Spinal cord (tissue), 10 donors: ENCODE measurements around the gene OR51I2. TPM values are rescaled to one million over a fixed set of nuclear protein-coding genes. Genes with fewer than 3 reads are reported as not detected.

Experiments
- DNase-seq, 6 donors: peaks; one replicate each; pipeline versions ENCODE4 v3.0.0 to v3.0.0-alpha.2; 2013 to 2015; ENCODE audit warnings: low spot score in 6 of 6, low read depth in 4 of 6
- H3K27ac ChIP-seq: one replicate; pipeline ENCODE4 v1.5.1; 2013; ENCODE audit warnings: low read depth, low read length, control low read depth
- H3K27me3 ChIP-seq: one replicate; pipeline ENCODE4 v1.6.1; 2013; ENCODE audit warnings: low read length; ENCODE audit not compliant: control insufficient read depth, insufficient read depth
- H3K36me3 ChIP-seq: one replicate; pipeline ENCODE4 v1.6.1; 2013; ENCODE audit warnings: low read length; ENCODE audit not compliant: control insufficient read depth, insufficient read depth
- H3K4me1 ChIP-seq: one replicate; pipeline ENCODE4 v1.6.1; 2013; ENCODE audit warnings: low read length; ENCODE audit not compliant: control insufficient read depth, insufficient read depth
- H3K4me3 ChIP-seq: one replicate; pipeline ENCODE4 v1.5.1; 2013; ENCODE audit warnings: low read depth, low read length, control low read depth
- H3K9me3 ChIP-seq: one replicate; pipeline ENCODE4 v1.6.1; 2013; ENCODE audit warnings: low read length; ENCODE audit not compliant: control insufficient read depth, insufficient read depth
- WGBS: methylation state at CpG from one replicate; pipeline ENCODE4 v1.1.5; 2013; ENCODE audit warnings: missing lambda C conversion rate; ENCODE audit not compliant: insufficient coverage; 5-methylcytosine and 5-hydroxymethylcytosine counted together
- long read RNA-seq, 4 donors: transcript quantifications; one replicate each; lab custom pipeline, GENCODE V29; 2026
- polyA plus RNA-seq, 2 donors: library from polyadenylated mRNA; unstranded; fragments of 120-200 nt; gene quantifications; one replicate each; pipeline ENCODE4 v1.2.1, GENCODE V29; 2013; ENCODE audit not compliant: insufficient read length in 2 of 2
- total RNA-seq, 2 donors: library from RNA; depleted of rRNA in 1 of 2; stranded (reverse); fragments of 120-200 nt in 1 of 2; fragments of >200 nt in 1 of 2; gene quantifications; one replicate each; pipeline versions ENCODE4 v1.2.3 to v1.2.4, GENCODE V29; 2013 to 2014
- donor health status: healthy.

OR51I2 gene
- total RNA-seq (not detected), polyA plus RNA-seq (not detected)
- long read RNA-seq, donor 1: 0 reads
- long read RNA-seq, donor 2: 0 reads
- long read RNA-seq, donor 3: 0 reads
- long read RNA-seq, donor 4: 0 reads

GRCh38 chr11:5449023-5449422 is at the start of gene OR51I2:
OR51I2 (plus strand) TSS chr11:5449323; CDS start chr11:5453489, 4,166 bp downstream.
- Histone ChIP-seq H3K4me1 (no peaks in the 10 kb centered on the region), H3K36me3 (no peaks in the 10 kb centered on the region), H3K4me3 (no peak within 1 kb of the TSS), H3K9me3 (no peaks in the 10 kb centered on the region), H3K27ac (no peak within 1 kb of the TSS), H3K27me3 (no peaks in the 10 kb centered on the region)
- DNase-seq: no peak
- WGBS: 80% methylated on average over 1 of the region's 2 CpGs

- H3K27ac ChIP-seq: no peak overlapping the region
- H3K9me3 ChIP-seq: no peaks in the 10 kb centered on the region
- no peaks in the 10 kb centered on the region for H3K4me1 ChIP-seq
- no peaks in the 10 kb centered on the region for H3K36me3 ChIP-seq
- H3K4me3 ChIP-seq: no peak overlapping the region
- H3K27me3 ChIP-seq: no peaks in the 10 kb centered on the region
- DNase-seq: no peak
Observed at GRCh38 chr11:5405173-5405572, 44.0 kb upstream of the OR51I2 start.

GRCh38 chr11:5420993-5421392 is 28.1 kb upstream of the OR51I2 start:
- DNase-seq: no peak
- Histone ChIP-seq H3K9me3 (no peaks in the 10 kb centered on the region), H3K4me1 (no peaks in the 10 kb centered on the region), H3K27ac (no peak overlapping the region), H3K36me3 (no peaks in the 10 kb centered on the region), H3K4me3 (no peak overlapping the region), H3K27me3 (no peaks in the 10 kb centered on the region)
- WGBS: 52% methylated on average over 5 of the region's 5 CpGs

- DNase-seq: no peak
- no peak within 1 kb of the TSS for H3K27ac ChIP-seq
- WGBS: no CpG with 5 or more reads among the region's 1 CpG
- H3K9me3 ChIP-seq: no peaks in the 10 kb centered on the region
- H3K27me3 ChIP-seq: no peaks in the 10 kb centered on the region
- H3K4me3 ChIP-seq: no peak within 1 kb of the TSS
- H3K36me3 ChIP-seq: no peaks in the 10 kb centered on the region
- H3K4me1 ChIP-seq: no peaks in the 10 kb centered on the region
Observed at GRCh38 chr11:5421811-5422210, 27.3 kb upstream of the OR51I2 start, which contains the start of gene OR51Q1. OR51Q1 (plus strand) TSS chr11:5422111; CDS start chr11:5422201, 90 bp downstream.

GRCh38 chr11:5423131-5423530 is 26.0 kb upstream of the OR51I2 start:
- H3K4me1 ChIP-seq: no peaks in the 10 kb centered on the region
- DNase-seq: no peak
- no peak overlapping the region for H3K4me3 ChIP-seq
- no peak overlapping the region for H3K27ac ChIP-seq
- H3K9me3 ChIP-seq: no peaks in the 10 kb centered on the region
- no CpG with 5 or more reads among the region's 3 CpGs for WGBS
- no peaks in the 10 kb centered on the region for H3K36me3 ChIP-seq
- no peaks in the 10 kb centered on the region for H3K27me3 ChIP-seq

GRCh38 chr11:5441414-5441813 is 7.7 kb upstream of the OR51I2 start, which contains the start of gene OR51I1:
OR51I1 (minus strand) TSS chr11:5441514; CDS start chr11:5441514, 0 bp downstream.
- H3K4me3 ChIP-seq: no peak within 1 kb of the TSS
- H3K4me1 ChIP-seq: no peaks in the 10 kb centered on the region
- H3K27me3 ChIP-seq: no peaks in the 10 kb centered on the region
- no CpG with 5 or more reads among the region's 2 CpGs for WGBS
- no peak for DNase-seq
- H3K9me3 ChIP-seq: peaks cover 1% of the 10 kb centered on the region
- H3K27ac ChIP-seq: no peak within 1 kb of the TSS
- H3K36me3 ChIP-seq: no peaks in the 10 kb centered on the region

GRCh38 chr11:5443835-5444393 is 5.2 kb upstream of the OR51I2 start:
- no CpG with 5 or more reads among the region's 2 CpGs for WGBS
- Histone ChIP-seq H3K27ac (no peak overlapping the region), H3K36me3 (no peaks in the 10 kb centered on the region), H3K4me1 (no peaks in the 10 kb centered on the region), H3K4me3 (no peak overlapping the region), H3K9me3 (peaks cover 1% of the 10 kb centered on the region), H3K27me3 (no peaks in the 10 kb centered on the region)
- DNase-seq: no peak

GRCh38 chr11:5449432-5449831 is 309 bp downstream of the OR51I2 start:
- Histone ChIP-seq H3K27ac (no peak overlapping the region), H3K9me3 (no peaks in the 10 kb centered on the region), H3K36me3 (no peaks in the 10 kb centered on the region), H3K27me3 (no peaks in the 10 kb centered on the region), H3K4me3 (no peak overlapping the region), H3K4me1 (no peaks in the 10 kb centered on the region)
- 100% methylated on average over 1 of the region's 4 CpGs for WGBS
- DNase-seq: no peak

GRCh38 chr11:5460983-5461621 is 12.0 kb downstream of the OR51I2 start:
- Histone ChIP-seq H3K27ac (no peak overlapping the region), H3K4me3 (no peak overlapping the region), H3K9me3 (no peaks in the 10 kb centered on the region), H3K27me3 (no peaks in the 10 kb centered on the region), H3K36me3 (no peaks in the 10 kb centered on the region), H3K4me1 (no peaks in the 10 kb centered on the region)
- DNase-seq: no peak
- WGBS: 96% methylated on average over 13 of the region's 14 CpGs

- Histone ChIP-seq H3K27me3 (no peaks in the 10 kb centered on the region), H3K36me3 (no peaks in the 10 kb centered on the region), H3K4me3 (no peak overlapping the region), H3K4me1 (no peaks in the 10 kb centered on the region), H3K9me3 (no peaks in the 10 kb centered on the region), H3K27ac (no peak overlapping the region)
- WGBS: 38% methylated on average over 2 of the region's 2 CpGs
- DNase-seq: peak in 3 of 6 donors; percentile 2 to 44 (median 9)
Observed at GRCh38 chr11:5467527-5467926, 18.4 kb downstream of the OR51I2 start.
